SW 1271 (cell line): ENCODE data around the gene ERC2.

Source experiments
- DNase-seq, 2 experiments: peaks; one replicate each; lab custom pipeline; 2025; lab: John Stamatoyannopoulos, UW

ERC2 gene

DNA sequence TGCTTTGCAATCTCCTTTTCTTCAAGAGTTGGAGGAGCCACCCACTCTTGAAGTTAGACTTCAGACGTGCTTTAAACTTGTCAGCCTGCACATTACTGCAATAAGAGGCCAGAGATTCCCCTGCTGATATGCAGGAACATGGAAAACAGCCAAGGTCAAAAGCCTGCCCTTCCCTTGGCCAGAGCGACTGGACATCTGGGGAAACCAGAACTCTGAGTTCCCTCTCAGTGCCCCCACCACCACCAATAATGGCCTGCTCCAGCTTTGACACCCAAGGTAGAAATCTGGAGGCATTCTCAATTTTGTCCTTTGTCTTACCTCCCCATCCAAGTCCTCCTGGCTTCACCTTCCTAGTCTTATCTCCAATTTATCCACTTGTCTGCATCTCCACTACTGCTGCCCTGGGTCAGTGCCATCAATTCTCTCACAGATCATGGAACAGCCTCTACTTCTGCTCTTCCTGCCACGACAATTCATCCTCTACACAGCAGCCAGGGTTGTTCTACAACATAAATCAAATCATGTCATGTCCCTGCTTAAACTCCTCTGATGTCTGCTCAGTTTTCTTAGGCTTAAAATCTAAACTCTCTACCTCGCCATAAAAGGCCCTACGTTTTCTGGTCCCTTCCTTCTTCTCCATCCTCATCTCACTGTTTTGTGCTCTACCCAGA, 789.6 kb downstream of the ERC2 start:
- DNase-seq: no peak

DNA sequence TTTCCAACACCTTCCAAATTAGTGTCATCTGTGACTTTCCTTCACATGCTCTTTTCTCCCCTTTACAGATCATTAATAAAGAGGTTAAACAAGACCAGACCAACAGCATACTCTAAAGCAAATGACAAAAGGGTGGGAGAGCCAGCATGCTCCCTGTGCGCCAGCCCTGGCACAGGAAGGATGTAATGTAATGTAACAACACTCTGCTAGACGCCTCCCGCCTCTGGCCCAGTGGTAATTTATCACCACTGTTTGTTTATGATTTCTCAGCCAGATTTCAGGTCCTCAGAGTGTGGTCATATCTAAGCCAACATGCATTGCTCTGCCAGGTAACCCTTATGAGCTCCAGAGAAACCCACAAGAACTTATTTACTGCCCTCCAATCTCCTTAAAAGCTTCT, 791.6 kb downstream of the ERC2 start:
- no peak for DNase-seq

DNA sequence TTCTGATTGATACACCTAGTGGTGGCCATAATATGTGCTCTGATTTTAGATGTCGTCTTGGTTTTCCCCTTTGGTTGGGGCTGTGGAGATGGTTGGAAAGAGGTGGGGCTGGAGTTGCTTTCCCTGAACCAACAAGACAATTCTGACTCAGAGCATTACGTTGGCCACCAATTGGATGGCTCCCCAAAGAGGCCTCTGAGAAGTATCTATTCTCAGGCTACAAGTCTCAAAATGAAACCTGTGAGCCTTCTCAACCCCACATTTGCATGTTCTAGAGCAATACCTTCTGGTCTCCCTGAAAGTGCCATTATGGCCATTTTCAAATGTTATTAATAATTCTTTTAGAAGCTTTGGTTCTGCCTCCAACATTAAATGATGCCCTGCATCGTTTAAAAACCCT, 792.8 kb downstream of the ERC2 start:
- DNase-seq: no peak

DNA sequence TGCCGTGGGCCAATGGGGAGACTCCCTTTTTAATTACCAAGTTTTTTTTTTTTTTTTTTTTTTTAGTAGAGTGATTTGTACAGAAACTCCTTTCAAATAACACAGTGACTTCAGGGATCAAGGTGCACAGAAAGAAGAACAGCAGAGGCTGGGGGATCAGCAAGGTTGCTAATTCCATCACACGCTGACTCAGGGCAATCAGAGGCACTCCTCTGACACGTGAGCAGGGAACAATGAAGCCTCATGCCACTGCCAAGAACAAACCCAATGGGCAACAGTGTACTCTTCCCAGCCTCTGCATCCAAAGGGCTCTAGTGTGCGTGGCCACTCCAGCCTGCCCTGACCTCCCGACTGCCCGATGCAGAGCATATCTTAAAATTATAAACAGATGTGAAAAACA, 794.5 kb downstream of the ERC2 start:
- no peak for DNase-seq

DNA sequence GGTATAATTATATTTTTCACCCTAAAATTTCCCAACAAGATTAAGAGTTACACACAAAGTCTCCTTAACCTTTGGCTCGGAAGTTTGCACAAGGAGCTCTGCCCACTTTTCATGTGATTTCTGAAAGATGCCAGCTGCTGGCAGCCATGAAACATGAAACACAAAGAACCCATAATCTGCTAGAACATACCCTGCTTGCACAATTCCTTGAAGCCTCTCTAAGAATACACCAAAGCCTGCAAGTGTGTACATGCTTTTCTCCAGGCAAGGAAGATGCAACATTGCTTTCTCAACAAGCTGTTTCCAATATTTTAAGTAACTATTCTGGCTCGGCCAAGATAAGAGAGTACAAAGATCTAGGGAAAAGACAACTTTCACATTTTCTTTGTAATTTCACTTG, 799.1 kb downstream of the ERC2 start:
- DNase-seq: no peak

DNA sequence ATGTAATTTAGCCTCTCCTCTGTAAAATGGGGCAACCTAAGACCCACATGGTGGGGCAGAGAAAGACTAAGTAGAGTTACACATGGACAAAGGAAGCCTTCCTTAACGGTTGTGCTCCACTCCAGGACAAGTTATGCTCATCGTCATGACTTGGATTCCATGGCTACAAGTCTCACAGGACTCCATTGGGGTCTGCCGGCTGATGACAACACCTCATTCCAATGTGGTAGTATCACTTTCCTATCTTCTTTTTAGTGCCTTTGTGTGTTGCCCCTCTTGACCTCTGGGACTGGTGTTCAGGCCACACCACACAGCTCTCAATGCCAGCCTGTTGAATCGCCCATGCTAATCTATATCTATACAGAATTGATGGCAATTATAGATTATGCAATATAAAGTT, 799.9 kb downstream of the ERC2 start:
- no peak for DNase-seq

DNA sequence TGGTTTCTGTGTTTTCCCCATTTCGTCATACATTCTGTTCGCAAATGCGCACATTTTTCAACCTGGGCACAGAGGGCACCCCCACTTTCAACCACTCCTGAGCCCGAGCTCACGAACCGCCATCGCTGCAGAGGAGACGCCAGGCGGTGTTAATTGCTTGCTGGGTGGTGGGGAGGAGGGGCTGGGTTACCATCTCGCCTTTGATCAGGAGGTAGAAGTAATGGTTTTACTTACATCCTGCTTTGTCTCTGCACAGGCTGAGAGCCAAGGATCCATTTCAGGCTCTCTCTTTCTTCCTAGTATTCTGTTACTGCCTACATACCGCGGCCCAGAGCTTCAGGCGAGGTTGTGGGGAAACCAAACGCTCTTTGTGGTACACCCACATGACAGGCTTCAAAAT, 803.9 kb downstream of the ERC2 start:
- no peak for DNase-seq

DNA sequence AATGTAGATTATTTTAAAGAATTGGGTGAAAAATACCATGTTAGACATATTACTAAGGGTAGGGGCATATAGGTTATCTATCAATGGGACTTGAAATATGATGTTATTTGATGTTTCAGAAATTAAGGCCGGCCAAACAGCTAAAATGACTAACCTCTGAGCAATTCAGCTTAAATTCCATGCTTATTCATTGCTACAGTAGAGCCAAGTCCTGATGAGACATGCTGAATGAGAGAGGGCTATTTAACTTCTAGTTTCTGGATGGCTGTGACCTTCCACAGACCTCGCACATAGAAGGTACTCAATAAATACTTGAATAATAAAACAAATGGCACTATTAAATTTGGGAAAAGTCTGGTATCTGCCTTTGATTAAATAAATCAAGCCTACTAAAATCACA, 805.6 kb downstream of the ERC2 start:
- DNase-seq: no peak

DNA sequence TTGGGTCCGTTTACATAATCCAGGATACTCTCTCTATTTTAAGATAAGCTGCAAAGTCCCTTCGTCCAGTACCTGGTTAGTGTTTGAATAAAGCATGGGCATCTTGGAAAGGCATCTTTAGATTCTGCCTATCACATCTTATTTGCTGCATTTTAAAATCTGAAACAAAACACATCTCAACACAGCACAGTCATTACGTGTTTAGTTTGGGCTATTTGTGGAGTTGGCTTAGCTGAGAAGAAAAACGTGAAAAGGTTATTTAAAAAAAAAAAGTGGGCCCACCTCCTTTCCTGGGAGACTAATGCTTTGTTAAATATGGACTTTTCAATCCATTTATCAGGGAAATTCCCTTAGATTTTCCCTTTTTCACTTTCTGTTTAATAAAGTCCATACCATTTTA, 806.7 kb downstream of the ERC2 start:
- DNase-seq: no peak

DNA sequence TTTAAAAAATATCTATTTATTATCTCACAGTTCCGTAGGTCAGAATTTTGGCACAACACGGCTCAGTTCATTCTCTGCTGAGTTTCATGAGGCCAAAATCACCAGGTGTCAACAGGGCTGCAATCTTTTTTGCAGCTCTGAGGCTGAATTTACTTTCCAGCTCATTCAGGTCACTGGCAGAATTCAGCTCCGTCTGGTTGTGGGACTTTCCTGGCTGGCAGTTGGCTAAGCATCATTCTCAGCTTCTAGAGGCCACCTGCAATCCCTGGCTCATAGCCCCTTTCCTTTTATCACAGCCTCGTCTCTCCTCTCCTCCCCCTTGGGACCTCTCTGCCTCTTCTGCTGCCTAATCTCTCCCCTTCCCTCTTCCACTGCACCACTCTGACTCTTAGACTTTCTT, 807.1 kb downstream of the ERC2 start:
- no peak for DNase-seq

DNA sequence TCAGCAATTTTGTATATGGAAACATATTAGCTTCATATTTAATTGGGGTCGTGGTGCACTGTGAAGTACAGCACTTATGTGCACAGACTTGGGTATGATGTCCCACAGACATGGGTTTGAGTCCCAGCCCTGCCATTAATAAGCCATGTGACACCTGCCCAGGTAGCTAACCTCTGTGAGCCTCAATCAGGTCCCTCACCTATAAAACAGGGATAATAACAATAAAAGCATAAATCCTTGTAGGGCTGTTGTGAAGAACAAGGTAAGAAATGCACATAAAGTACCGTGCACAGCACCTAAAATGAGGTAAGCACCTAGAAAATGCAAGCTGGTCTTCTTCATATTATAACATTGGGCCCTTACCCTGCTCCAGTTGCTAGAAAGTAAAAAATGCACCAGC, 807.6 kb downstream of the ERC2 start:
- no peak for DNase-seq

DNA sequence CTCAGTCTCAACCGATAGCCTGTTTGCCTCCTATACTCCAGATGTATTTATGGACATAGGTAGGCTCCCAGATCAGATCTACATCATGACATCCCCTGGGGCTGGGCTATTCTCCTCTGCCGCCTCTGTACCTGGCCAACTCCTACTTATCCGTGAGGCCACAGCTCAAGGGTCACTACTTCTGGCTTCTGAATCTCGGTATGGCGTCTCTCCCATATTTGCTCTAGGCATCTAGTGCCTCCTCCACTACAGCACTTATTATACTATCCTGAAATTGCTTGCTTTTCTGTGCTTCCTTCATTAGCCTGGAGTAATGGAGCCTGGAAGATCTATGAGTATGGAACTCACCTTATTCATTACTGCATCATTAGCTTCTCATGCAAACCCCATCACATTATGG, 808.6 kb downstream of the ERC2 start:
- no peak for DNase-seq

DNA sequence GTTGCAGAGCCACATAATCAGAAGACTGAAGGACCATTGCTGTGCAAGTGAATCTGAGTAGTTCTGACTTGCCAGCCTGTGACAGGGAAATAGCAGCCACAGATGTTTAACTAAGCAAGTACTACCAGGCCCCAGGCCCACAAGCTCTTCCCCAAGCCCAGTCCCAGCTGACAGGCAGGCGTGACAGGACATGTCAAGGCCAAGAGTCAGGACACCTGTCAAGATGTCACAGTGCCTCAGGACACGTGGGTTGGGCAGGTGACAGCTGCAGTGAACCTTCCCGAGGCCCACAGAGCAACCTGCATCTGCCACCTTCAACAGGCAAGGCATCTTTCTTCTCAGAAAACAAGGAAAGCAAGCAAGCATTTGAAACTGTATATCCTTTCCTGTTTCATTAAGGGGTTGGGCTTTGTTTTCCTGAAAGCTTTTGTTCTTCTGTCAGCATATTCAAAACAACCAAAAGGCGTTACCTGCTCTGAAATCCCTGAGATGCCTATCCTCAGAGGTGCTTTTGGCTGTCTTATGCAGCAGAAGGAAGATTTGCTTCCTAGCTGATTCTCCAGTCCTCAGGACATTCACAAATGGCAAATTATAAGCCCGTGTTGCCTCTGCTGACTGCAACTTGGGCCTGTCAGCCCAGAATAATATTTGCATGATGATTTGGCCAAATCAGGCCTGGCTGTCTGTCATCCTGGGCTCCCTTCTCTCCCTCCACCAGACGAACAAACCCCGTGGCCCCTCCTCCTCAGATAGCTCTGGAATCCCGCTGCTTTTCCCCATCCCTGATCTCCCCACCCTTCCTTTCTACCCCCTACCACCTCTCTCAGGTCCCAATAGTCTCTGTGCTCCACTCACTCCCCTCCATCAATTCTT, 809.3 kb downstream of the ERC2 start:
- DNase-seq: no peak

DNA sequence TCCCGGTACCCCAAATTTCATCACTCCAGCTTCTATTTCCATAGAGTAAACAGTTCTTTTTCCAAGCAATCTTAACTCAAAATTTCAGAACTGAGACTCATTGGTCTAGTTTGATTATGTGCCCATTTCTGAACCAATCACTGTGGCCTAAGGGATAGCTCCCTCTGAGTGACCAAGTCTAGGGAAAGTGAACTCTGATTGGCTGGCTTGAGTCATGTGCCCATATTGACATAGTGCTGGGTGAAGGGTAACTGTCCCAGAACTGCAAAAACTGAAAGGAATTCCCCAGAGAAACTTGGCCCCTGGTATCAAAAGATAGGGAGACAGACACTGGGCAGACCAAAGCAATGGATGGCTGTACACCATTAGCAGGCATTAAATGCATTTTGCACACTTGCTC, 810.0 kb downstream of the ERC2 start:
- no peak for DNase-seq

DNA sequence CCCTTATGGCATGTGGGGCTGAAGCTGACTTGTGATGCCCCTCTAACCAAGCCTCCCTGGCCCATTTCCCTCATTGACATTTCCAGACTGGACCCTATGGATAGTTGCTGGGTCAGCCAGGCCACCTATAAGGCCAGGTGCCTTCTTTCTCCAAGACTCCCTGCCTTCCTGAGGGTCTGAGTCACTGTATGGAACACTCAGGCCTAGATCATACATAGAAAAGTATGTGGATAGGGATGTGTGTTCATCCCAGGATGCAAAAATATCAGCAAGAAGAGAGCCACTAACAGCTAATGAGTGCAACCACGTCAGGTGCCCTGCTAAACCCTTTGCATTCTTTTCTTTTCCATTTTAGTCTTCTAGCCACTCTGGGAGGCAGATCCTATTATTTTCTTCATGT, 812.7 kb downstream of the ERC2 start:
- no peak for DNase-seq

DNA sequence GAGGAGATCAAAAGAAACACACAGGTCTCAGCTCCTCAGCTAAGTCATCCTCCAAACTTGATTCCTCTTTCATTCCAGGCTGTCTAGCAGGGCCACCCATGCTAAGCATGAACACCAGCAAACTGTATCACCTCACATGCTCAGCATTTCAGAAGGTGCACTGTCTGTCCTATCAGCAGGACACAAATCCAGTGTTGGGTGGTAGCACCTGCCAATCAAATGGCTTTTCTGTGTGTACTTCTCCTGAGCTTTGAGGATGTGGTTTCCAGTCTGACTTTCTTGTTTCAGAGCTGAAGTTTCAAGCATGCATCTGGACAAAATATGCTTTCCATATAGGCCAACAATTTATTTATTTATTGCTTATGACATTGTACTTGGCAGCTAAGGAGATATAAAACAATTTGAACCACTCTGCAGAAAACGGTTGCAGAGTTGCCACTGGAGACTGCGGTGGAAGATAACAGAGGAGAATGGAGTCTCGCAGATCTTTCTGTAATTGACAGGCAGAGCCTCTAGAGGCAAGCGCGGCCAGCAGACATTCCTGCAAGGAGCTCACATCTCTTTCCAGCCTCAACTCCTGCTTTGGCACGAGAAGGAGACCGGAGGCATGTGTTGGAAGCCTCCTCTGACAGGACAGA, 814.0 kb downstream of the ERC2 start:
- no peak for DNase-seq

DNA sequence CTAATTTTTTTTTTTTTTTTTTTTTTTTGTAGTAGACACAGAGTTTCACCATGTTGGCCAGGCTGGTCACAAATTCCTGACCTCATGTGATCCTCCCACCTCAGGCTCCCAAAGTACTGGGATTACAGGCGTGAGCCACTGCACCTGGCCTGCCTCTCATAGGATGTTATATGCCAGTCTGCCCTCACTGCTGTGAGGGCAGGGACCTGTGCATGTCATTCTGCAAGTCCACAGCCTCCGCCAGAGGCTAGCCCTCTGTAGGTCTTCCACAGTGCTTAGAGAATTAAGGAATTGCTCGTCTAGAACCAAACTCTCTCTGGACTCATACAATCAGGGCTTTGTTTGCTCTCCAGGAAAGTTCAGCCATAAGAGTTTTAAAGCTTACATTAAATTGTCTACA, 817.3 kb downstream of the ERC2 start:
- DNase-seq: no peak

DNA sequence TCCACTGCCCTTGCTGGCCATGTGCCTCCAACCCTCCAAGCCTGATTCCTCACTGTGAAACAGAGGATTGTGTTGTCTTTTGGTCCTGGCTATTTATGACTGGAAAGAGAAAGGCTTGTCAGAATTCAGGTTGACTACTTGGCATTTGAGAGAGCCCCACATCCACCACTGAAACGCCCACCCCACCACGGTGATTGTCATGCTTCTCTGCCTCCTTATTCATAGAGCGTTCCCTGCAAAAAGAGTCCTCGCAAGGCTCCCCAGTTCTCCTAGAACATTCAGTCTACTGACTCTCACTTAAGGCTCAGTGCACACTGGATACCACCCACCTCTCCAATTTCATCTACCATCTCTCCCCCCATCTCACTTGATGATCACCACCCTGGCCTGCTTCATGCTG, 818.3 kb downstream of the ERC2 start:
- DNase-seq: no peak

DNA sequence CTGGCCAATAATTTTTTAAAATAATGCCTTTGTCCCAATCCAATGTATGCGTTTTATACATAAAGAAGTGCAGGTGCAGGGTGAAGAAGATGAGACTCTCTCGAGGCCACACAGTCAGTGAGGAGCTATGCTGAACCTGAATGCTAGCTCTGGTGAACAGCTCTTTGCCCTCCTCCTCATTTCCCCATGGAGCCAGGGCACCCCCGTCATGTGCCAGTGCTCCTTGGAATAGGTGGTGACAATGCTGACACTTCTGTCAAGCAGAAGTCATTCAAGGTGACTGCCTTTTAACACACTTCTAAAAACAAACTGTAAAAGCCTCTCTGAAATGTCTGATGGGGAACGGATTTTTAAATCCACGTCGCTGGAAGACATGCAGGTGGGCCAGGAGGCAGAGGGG, 818.7 kb downstream of the ERC2 start:
- DNase-seq: no peak

DNA sequence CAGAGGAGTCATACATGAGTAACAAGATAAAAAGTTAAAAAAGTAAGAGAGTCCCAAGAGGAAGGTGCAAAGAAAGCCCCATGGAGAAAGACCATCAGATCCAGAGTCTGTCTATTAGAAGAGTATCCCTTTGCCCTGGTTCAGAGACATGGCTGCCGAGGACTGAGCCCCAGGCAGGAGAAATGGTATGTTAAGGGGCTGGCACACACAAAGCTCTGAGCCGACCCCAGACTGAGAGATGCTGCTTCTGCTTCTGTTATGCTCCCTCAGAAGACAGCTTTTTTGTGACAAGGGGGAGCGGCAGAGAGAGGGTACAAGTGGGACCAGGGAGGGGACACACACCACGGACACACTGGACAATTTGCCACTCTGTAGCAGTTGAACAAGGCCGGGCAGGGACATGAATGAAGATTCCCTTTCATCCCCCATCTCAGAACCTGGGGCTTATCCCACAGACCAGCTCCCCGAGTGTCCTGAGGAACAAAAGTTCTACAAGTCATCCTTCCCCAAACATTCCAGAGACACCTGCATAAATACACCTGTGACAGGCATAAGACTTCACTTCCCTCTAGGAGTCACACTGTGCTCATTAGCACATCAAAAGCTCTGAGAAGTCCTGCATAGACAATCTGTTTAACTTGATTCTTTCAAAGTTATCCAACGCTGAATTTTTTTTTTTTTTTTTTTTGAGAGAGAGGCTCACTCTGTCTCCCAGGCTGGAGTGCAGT, 819.5 kb downstream of the ERC2 start:
- DNase-seq: no peak

DNA sequence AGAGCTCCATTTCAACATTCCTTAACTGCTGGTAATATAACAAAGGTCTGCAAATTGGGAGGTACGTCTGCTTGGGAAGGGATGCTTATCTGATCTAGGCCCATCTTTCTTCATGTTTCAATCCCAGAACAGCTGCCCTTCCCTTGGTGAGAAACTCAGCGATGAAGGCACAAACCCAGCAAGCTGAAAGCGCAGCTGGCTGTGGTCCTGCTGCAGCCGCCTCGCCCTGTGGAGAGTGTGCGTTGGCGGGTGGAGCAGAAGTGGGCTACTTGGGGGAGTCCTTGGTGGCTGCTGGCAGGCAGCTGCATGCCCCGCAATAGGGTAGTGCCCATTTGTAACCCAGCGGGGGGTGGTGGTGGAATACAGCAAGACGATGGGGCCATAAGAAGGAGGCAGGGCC, 820.6 kb downstream of the ERC2 start:
- DNase-seq: no peak

DNA sequence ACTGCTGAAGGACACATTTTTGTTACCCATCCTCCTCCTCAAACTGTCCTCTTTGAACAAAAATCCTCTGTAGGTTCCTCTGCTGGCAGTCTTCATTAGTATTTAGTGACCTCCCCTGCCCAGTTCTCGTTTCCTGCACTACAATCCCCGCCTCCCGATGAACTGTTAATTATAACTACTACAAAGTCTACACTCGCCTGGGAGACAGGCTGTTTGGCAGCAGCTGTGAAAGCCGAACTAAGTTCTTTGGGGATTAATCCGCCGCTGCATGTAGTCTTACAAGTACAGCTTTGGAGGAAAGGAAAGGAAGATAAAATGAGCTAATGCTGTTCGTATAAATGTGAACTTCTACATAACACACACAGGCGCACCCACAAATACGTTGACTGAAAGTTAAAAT, 821.2 kb downstream of the ERC2 start:
- DNase-seq: no peak

DNA sequence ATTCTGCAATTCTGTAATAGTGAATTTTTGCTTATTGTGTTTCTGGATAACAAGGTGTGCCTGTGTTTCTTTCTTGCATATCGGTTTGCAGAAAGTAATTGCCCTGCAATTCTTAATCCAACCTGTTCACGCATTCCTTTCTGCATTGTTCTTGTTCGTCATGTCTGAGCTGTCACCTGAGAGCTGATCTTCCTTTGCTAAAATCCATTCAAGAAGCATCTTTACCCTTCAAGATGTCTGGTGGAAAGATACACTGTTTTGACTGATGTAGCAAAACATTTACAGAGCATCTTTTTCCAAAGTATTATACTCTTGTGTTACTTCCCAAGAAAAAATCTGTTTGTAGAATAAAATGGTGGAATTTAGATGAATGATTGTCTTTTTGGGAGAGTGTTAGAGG, 822.1 kb downstream of the ERC2 start:
- no peak for DNase-seq
